Stomach (tissue), 4 donors: ENCODE data around the gene FOXC2.

Source experiments
- CTCF ChIP-seq, 7 experiments: fragments of 450-650 bp in 4 of 7; fragments of 200-600 bp in 3 of 7; sonication (generic) in 3 of 7; IDR thresholded peaks; one replicate each; pipeline ENCODE4 v1.5.1; 2016 to 2019; ENCODE audit warnings: antibody characterized with exemption in 7 of 7, control low read depth in 2 of 7, mild to moderate bottlenecking in 1 of 7
- EP300 ChIP-seq: sonication (generic); formaldehyde crosslinking; IDR thresholded peaks from one replicate; pipeline ENCODE4 v1.6.1; 2017; ENCODE audit warnings: antibody characterized with exemption
- POLR2A ChIP-seq, 4 donors: fragments of 450-650 bp; IDR thresholded peaks; one replicate each; pipeline ENCODE4 v1.6.1; 2016; ENCODE audit warnings: antibody characterized with exemption in 4 of 4, control low read depth in 2 of 4, mild to moderate bottlenecking in 1 of 4, moderate library complexity in 1 of 4
- POLR2AphosphoS5 ChIP-seq, 3 donors: sonication (generic); formaldehyde crosslinking; IDR thresholded peaks; one replicate each; pipeline ENCODE4 v1.6.1; 2016; ENCODE audit warnings: antibody characterized with exemption in 3 of 3

DNA sequence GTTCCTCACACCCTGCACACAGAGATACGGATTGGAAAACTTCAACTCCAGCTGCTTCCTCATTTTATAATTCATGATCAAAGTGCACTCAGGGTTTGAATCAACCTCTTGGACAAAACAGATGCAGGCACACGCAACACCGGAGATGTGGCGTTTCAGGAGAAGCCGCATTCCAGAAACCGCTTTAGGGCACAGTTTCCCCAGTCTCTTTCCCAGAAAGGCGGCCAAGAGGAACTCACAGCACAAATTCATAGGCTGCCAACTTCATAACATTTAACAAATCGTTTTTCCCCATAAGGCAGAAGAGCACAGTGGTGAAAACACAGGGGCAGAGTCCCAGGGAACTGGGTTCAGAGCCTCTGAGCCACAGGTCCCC is 20.0 kb upstream of the FOXC2 start:
- TF ChIP-seq POLR2A (IDR thresholded peaks at IDR 0.05) (no peak), CTCF (IDR thresholded peaks at IDR 0.05) (no peak), POLR2AphosphoS5 (IDR thresholded peaks at IDR 0.05) (no peak), EP300 (no peak)
